GM23338 (cell line): ENCODE data around the gene CTAGE8. TPM values are rescaled to one million over a fixed set of nuclear protein-coding genes. Genes with fewer than 3 reads are reported as not detected.
"Not testable (repeated sequence)": the region's sequence is repeated elsewhere in the genome, so short reads cannot be mapped to it uniquely, and the experiment has no call there.

ENCODE experiments used
- ATAC-seq: fragments of 200-7000 bp; cut with Tn5 transposase; 3 replicates; pipeline ENCODE4 v1.9.1; 2020
- DNase-seq: peaks from one replicate; pipeline ENCODE4 v3.0.0-alpha.2; 2015; ENCODE audit warnings: low spot score
- H2AFZ ChIP-seq: fragments of 200-600 bp; sonication (generic); 2 replicates; pipeline ENCODE4 v1.8.0; 2016; ENCODE audit warnings: antibody characterized with exemption, mild to moderate bottlenecking, moderate library complexity
- H3F3A ChIP-seq: fragments of 200-600 bp; sonication (generic); replicated peaks from 2 replicates; pipeline ENCODE4 v1.8.0; 2017; ENCODE audit warnings: antibody characterized with exemption, mixed run types, low read depth
- H3K27ac ChIP-seq: fragments of 200-600 bp; sonication (generic); 2 replicates; pipeline ENCODE4 v1.6.1; 2016; ENCODE audit warnings: low read depth
- H3K27me3 ChIP-seq: fragments of 200-600 bp; sonication (generic); 2 replicates; pipeline ENCODE4 v1.8.0; 2016; ENCODE audit warnings: mild to moderate bottlenecking, mixed run types, moderate library complexity; ENCODE audit not compliant: insufficient read depth
- H3K36me3 ChIP-seq: fragments of 200-600 bp; sonication (generic); 2 replicates; pipeline ENCODE4 v1.8.0; 2016; ENCODE audit warnings: mild to moderate bottlenecking; ENCODE audit not compliant: insufficient read depth
- H3K4me1 ChIP-seq: fragments of 200-600 bp; sonication (generic); 2 replicates; pipeline ENCODE4 v1.8.0; 2016; ENCODE audit warnings: mild to moderate bottlenecking, moderate library complexity; ENCODE audit not compliant: insufficient read depth
- H3K4me2 ChIP-seq: fragments of 200-600 bp; sonication (generic); 2 replicates; pipeline ENCODE4 v1.7.1; 2017; ENCODE audit warnings: mixed run types
- H3K4me3 ChIP-seq: fragments of 200-600 bp; sonication (generic); 2 replicates; pipeline ENCODE4 v1.6.1; 2016; ENCODE audit warnings: mixed run types
- H3K79me2 ChIP-seq: fragments of 200-600 bp; sonication (generic); replicated peaks from 2 replicates; pipeline ENCODE4 v1.8.0; 2017; ENCODE audit warnings: mild to moderate bottlenecking; ENCODE audit not compliant: insufficient read depth
- H3K9me2 ChIP-seq: fragments of 200-600 bp; sonication (generic); 2 replicates; pipeline ENCODE4 v1.8.0; 2017; ENCODE audit not compliant: insufficient read depth
- H4K20me1 ChIP-seq: fragments of 200-600 bp; sonication (generic); replicated peaks from 2 replicates; pipeline ENCODE4 v1.8.0; 2017; ENCODE audit warnings: mild to moderate bottlenecking; ENCODE audit not compliant: insufficient read depth
- H3K27ac Mint-ChIP-seq: 2 replicates; pipeline ENCODE4 v1.8.0; 2020; ENCODE audit warnings: inconsistent platforms, mild to moderate bottlenecking, moderate library complexity, mixed read lengths
- H3K27me3 Mint-ChIP-seq: 3 replicates; pipeline ENCODE4 v1.8.0; 2022; ENCODE audit warnings: low read depth, mild to moderate bottlenecking, moderate library complexity, mixed read lengths, inconsistent platforms; ENCODE audit not compliant: insufficient read depth, poor library complexity
- H3K36me3 Mint-ChIP-seq: 3 replicates; pipeline ENCODE4 v1.8.0; 2021; ENCODE audit warnings: low read depth, mild to moderate bottlenecking, inconsistent platforms, moderate library complexity, mixed read lengths
- H3K4me1 Mint-ChIP-seq: 3 replicates; pipeline ENCODE4 v1.8.0; 2020; ENCODE audit warnings: mild to moderate bottlenecking, inconsistent platforms, mixed read lengths
- H3K4me3 Mint-ChIP-seq: 3 replicates; pipeline ENCODE4 v1.8.0; 2021; ENCODE audit warnings: moderate library complexity, mild to moderate bottlenecking, inconsistent platforms, mixed read lengths
- H3K9me3 Mint-ChIP-seq: 3 replicates; pipeline ENCODE4 v1.8.0; 2020; ENCODE audit warnings: moderate library complexity, mild to moderate bottlenecking, inconsistent platforms, mixed read lengths
- ZNF462 ChIP-seq: fragments of 250-450 bp; sonication (Bioruptor Pico); IDR thresholded peaks from 2 replicates; pipeline ENCODE4 v1.5.0; 2020; ENCODE audit warnings: mild to moderate bottlenecking, moderate library complexity
- polyA plus RNA-seq: library from polyadenylated mRNA; unstranded; fragments of >200 nt; fragmentation: Nextera tagmentation; extraction: Ambion mirVana; gene quantifications from 2 replicates; pipeline ENCODE4 v1.2.1, GENCODE V29; 2016
- total RNA-seq: library from RNA; depleted of rRNA; stranded (reverse); fragments of >200 nt; shearing (Covaris generic); gene quantifications from 2 replicates; pipeline ENCODE4 v1.2.3, GENCODE V29; 2014

The CTAGE8 gene
- total and polyA plus RNA-seq, 2 experiments from 2014 or later = 0.52 to 3.1 TPM

- not testable (repeated sequence) for H2AFZ ChIP-seq, ATAC-seq, H3F3A ChIP-seq, H3K4me1 Mint-ChIP-seq, H3K9me2 ChIP-seq, H3K36me3 Mint-ChIP-seq, H3K79me2 ChIP-seq, H3K27me3 Mint-ChIP-seq, H3K4me1 ChIP-seq, H3K27ac ChIP-seq, H4K20me1 ChIP-seq, H3K4me3 Mint-ChIP-seq, H3K27ac Mint-ChIP-seq, DNase-seq, H3K27me3 ChIP-seq, H3K4me3 ChIP-seq, H3K36me3 ChIP-seq, H3K9me3 Mint-ChIP-seq, H3K4me2 ChIP-seq
Observed at GRCh38 chr7:144239365-144239764, 29.7 kb downstream of the CTAGE8 start, which contains the start of gene OR2A42. Gene OR2A42, minus strand, starts transcription at chr7:144239605. Its CDS starts 6,762 bp downstream, at chr7:144232843.

GRCh38 chr7:144238530-144239082, 30.5 kb downstream of the CTAGE8 start:
- not testable (repeated sequence) for H3K4me2 ChIP-seq, H3K27me3 ChIP-seq, H3K79me2 ChIP-seq, H3K36me3 Mint-ChIP-seq, H3K27me3 Mint-ChIP-seq, H3K36me3 ChIP-seq, H3K9me2 ChIP-seq, H3K4me1 Mint-ChIP-seq, H3K4me3 Mint-ChIP-seq, H3K4me1 ChIP-seq, H3K27ac ChIP-seq, H3F3A ChIP-seq, H4K20me1 ChIP-seq, H2AFZ ChIP-seq, H3K4me3 ChIP-seq, H3K9me3 Mint-ChIP-seq, H3K27ac Mint-ChIP-seq
- TF ChIP-seq ZNF462 = peak; percentile 57; the same call in 1 of the 2 replicates
- DNase-seq (peak; percentile 2), ATAC-seq (peak; percentile 93)

- H3K4me3 Mint-ChIP-seq, H3K27me3 ChIP-seq, H3K4me2 ChIP-seq, H3K4me3 ChIP-seq, H3K27ac Mint-ChIP-seq, H3K9me3 Mint-ChIP-seq, DNase-seq, H3K27ac ChIP-seq, H3K4me1 Mint-ChIP-seq, H3K36me3 Mint-ChIP-seq, H3K27me3 Mint-ChIP-seq, H3F3A ChIP-seq, H2AFZ ChIP-seq, H4K20me1 ChIP-seq, H3K4me1 ChIP-seq, H3K9me2 ChIP-seq, H3K79me2 ChIP-seq, ATAC-seq, H3K36me3 ChIP-seq: not testable (repeated sequence)
Observed at GRCh38 chr7:144233039-144233438, 36.0 kb downstream of the CTAGE8 start.

GRCh38 chr7:144231027-144231426, 38.1 kb downstream of the CTAGE8 start:
- H3K4me1 Mint-ChIP-seq, H3K4me1 ChIP-seq, H2AFZ ChIP-seq, H3K9me2 ChIP-seq, H3K27me3 ChIP-seq, H3K79me2 ChIP-seq, H3F3A ChIP-seq, ATAC-seq, H3K27me3 Mint-ChIP-seq, H3K4me2 ChIP-seq, H3K4me3 Mint-ChIP-seq, DNase-seq, H3K27ac Mint-ChIP-seq, H3K4me3 ChIP-seq, H3K9me3 Mint-ChIP-seq, H3K36me3 Mint-ChIP-seq, H3K36me3 ChIP-seq, H4K20me1 ChIP-seq, H3K27ac ChIP-seq: not testable (repeated sequence)

- ATAC-seq = peak; percentile 51; the same call in 2 of the 3 replicates
- not testable (repeated sequence) for H3K27ac ChIP-seq
Observed at GRCh38 chr7:144228810-144229209, 40.3 kb downstream of the CTAGE8 start.

More at GRCh38 chr7:144228810-144229209, 40.3 kb downstream of the CTAGE8 start:
- H3K27me3 ChIP-seq, H3K36me3 Mint-ChIP-seq, H3K9me3 Mint-ChIP-seq, H4K20me1 ChIP-seq, H3K4me1 Mint-ChIP-seq, H3F3A ChIP-seq, H3K79me2 ChIP-seq, H3K27ac Mint-ChIP-seq, H3K36me3 ChIP-seq, H3K4me2 ChIP-seq, H3K9me2 ChIP-seq, H3K4me3 Mint-ChIP-seq, H3K27me3 Mint-ChIP-seq, H3K4me1 ChIP-seq, H2AFZ ChIP-seq, H3K4me3 ChIP-seq: not testable (repeated sequence)
- DNase-seq = peak; percentile 1
